Activated T-cell treated with anti-CD3 and anti-CD28 coated beads for 4 hours (primary cell): ENCODE results near the gene PEX26.
"Not testable (repeated sequence)": the region's sequence is repeated elsewhere in the genome, so short reads cannot be mapped to it uniquely, and the experiment has no call there.

Source experiments
- DNase-seq: peaks from one replicate; pipeline ENCODE4 v3.0.0-alpha.2; 2020

Gene PEX26

DNA sequence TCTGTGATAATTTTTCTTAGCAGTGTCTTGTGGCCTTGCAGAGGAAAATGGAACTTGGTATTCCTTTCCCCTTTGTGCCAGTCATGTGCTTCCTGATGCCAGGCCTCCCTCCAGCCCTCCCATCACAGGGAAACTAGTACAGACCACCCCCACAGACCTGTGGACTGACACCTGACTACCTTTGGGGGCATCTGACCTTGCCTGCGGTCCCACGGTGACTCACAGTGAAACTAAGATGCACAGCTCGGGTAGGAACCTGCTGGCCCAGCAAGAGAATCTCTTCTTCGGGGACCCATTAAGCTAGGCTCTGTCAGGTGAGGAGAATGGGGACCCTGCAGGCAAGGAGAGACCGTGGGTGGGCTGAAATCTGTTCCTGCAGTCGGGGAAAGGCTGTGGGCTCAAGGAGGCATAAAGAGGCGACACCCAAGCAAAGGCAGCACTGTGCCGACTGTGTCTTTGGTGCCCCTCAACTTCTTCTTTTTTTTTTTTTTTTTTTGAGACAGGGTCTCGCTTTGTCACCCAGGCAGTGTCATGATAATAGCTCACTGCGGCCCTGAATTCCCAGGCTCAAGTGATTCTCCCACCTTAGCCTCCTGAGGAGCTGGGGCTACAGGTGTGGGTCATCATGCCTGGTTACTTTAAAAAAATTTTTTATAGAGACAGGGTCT is 20.8 kb upstream of the PEX26 start:
- DNase-seq: no peak

DNA sequence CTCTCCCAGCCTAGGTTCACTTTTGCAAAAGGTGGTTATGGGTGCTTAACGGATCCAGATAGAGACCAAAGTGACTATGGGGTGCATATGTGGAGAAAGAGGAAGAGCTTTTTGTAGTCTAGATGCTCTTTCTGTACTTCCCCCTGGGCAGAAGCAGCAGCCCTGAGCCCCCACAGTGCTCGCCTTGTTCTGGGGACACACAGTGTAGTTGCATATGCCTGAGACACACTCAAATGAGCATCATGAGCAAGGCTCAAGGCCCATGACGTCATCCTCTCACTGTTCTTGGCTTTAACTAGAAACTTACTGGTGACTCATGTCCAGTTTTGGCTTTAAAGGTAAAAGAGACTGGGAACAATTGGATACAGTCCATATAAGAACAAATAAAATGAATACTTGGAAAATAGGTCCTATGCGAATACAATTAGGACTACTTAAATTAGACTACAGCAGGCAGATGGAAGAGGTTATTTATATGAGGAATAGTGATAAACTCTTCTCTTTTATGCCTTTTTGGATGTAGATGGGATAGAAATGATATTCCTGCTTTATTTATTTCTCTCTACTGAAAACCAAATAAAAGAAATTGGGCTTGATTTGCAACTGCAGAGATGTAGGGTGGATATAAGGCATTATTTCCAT is 20.1 kb upstream of the PEX26 start:
- no peak for DNase-seq

DNA sequence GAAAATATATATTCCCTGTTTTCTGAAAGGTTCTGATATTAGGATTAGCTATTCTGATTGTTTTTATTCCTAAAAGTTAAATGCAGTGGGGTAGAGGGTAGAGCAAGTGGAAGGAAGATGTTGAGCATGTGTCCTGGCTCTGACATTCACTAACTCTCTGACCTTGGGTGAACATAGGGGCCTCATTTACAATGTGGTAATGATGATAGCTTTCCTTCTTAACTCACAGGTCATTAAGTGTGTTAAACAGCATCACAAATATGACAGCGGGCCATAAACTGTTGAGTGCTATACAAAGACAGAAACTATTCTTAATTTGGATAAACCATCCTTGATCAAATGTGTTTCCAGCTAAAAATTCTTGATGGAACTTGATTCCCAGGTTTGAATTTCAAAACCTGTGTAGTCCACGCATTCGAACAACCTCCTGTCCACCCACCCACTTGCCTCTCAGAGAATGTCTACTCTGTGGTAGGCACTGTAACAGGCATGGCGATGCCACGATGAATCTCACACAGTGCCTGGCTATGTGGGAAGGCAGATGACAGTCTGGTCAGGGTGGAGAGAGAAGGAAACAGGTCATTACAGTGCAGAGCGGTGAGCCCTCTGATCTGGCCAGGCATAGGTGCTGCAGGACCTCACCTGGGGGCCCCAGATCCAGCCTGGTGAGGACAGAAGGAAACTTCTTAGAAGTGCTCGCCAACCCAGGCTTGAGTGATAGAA is 19.3 kb upstream of the PEX26 start:
- no peak for DNase-seq

DNA sequence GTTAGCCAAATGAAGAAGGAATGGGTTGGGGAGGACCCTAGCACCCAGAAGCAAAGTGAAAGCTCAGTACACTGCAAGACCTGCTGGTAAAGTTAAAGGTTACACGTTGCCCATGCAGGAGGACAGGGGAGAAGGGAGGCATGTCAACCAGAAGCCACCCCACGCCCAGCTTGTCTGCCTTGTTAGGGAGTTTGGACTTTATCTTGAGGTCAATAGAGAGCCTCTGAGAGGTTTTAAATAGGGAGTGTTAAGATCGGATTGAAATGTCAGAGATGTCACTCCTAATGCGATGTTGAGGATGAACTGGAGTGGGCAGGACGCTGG is 18.7 kb upstream of the PEX26 start:
- DNase-seq: no peak

DNA sequence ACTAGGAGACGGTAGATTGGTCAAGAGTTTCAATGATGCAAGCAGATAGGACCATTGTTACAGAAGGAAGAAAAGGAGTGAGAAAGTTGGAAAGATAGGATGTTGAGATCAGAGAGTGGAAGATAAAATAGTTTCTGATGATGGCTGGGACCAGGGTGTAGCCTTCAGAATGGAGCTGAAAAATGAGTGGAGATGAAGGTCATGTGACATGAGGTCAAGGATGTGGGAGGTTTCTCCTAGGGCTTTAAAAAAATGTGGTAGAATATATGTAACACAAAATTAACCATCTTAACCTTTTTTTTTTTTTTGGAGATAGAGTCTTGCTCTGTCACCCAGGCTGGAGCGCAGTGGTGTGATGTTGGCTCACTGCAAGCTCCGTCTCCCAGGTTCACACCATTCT is 18.3 kb upstream of the PEX26 start:
- DNase-seq: no peak

DNA sequence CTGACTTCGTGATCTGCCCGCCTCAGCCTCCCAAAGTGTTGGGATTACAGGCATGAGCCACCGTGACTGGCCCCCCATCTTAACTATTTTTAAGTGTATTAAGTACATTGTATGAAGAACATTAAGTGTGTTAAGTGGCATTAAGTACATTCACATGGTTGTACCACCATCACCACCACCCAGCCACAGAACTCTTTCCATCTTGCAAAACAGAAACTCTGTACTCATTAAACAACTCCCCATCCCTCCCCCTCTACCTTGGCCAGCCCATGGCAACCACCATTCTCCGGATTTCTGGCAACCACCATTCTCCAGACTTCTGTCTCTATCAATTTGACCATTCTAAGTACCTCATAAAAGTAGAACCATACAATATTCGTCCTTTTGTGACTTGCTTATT is 17.8 kb upstream of the PEX26 start:
- DNase-seq: no peak

DNA sequence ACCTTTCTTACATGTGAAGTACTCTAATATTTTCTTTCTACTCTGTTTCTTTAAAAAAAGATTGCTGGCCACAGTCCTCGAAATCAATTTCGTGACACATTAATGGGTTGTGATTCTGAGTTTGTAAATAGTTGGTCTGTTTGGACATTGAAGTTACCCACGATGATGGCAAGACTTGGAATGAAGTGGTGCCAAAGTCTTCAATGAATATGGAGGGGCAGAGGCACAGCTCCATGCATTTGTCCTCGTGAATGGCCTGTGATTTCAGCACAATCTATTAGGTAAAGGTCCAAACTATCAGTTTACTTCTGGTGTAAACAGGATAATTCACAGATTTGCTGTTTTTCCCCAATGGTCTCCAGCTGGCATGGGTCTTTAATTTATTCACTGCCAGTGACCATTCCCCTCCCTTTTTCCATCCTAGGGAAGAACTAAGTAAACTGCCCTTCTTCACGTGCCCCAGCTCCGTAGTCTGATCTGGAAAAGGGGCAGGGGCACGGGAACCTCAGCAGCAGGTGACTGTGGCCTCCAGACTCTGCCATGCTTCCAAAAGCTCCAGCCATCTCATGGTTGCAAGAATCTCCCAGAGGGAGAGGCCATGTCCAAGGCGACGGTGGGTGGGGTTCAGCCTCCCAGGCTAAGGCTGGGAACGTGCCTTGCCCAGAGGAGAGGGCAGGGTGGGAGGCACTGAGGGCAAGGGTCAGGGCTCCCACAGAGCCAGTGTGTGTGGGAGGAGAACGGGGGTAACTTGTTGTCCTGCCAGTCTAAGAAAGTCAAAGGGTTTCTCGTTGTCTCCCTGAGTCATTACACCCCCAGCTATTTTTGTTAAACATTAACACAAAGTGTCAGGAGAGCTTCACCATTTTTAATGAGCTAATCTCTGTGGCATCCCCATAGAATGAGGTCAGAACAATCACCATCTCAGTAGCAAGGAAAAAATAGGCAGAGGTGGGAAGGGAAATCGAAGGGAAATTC is 16.9 kb upstream of the PEX26 start:
- DNase-seq: no peak

DNA sequence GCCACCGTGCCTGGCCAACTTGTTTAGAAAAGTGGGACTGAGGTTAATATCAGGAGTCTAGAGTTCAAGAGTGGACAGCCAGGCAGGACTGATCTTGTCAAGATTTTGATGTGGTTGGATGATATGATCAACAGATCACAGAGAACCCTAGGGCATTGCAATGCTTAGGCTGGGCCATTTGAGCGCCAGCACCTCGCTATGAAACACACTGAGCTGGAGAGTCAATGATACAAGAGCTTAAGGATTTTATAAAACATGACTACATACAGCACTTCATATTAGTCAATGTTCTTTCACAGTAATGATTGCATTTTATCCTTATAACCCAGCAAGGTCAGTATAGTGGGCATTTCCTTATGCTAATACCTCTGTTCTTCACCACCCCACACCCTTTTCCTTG is 15.4 kb upstream of the PEX26 start:
- DNase-seq: no peak

DNA sequence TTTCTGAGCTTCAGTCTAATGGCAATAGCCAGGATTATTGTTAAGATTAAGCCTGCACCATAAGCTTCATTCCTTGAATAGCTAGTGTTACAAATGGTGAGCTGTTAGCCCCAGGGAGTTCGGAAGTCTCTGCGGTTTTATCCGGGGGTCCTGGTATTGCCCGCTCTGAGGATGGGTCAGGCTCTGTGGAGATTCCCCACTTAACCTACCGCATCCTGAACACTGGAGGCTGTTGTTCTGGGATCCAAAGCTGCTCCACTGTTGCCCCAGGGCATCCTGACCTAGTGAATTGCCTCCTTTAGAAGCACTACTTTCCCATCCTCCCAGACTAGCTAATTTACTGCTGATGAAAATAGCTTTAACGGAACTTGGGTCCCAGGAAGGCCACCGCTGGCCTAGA is 14.5 kb upstream of the PEX26 start:
- DNase-seq: no peak

DNA sequence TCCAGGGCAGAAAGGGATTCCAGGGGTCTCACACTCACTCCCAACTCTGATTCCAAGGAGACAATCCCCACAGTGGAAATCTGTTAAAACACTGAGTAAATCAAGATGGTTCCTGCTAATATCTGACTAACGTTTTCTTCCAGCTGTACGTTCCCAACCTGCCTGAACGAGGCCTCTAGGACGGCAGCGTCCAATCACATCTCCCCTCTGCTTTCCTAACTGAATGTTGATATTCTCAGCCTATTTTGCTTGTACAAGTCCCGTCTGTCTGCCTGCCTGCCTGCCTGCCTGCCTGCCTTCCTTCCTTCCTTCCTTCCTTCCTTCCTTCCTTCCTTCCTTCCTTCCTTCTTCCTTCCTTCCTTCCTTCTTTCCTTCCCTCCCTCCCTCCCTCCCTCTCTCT is 14.1 kb upstream of the PEX26 start:
- DNase-seq: not testable (repeated sequence)

DNA sequence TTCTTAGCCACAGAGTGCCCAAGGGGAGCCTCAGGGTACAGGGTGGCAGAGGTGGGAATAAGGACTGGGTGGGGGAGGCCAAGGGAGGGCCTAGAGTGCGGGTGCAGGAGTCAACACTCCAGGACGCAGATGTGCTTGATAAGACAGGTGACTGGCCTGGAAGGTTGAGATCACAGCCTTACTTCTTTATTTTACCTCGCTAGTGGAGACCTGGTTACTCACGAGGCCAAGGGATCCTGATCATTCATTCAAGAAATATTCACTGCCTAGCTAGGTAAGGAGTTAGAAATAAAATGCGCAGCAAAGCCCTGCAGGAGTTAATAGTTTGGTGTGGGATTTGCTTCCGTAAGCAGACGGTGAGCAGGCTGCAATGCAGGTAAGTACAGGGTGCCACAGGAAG is 13.2 kb upstream of the PEX26 start:
- no peak for DNase-seq

DNA sequence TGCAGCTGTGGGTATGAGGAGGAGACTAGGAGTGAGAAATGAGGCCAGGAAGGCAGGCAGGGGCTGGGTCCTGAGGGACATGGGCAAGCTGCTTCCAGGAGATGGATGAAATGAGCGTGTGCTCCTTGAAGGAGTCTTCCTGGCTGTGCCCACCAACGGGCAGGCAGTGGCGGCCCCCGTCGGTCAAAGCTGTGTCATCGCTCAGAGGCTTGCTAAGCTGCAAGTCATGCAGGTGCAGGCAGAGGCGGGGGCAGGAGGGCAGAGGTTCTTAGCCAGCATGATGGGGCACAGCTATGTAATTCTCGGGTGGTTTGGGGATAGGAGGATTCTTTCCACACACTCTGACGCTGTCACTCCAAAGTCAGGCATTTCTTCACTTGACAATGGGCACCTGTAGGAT is 12.5 kb upstream of the PEX26 start:
- no peak for DNase-seq

DNA sequence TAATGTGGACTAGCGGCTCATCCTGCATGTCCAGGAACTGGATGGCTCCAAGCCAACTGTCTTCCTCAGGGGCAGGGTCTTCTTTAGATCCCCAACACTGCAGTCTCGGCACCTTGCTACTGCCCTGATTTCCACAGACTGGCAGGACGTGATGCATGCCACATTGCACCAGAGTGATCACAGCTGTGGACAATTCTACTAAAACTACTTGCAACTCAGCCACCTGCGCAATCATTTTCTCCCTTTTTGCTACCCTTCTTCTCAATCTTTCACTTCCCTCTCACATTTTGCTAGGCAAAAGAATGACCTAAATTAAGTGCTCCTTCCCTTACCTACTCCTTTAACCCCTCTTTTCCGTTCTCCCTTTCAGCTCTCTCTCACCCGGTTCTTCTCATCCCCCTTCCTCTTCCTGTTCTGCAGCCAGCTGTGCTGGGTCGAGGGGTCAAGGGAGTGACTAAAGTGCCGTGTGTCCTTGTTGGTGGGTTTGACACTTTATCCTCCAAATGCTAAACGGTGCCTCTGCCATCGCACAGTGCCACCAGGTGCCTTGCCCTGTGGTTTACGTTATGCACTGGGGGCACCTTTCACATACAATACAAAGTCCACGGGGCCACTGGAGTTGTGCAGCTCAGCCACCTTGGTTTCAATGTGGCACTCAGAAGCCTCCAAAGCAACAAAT is 11.5 kb upstream of the PEX26 start:
- no peak for DNase-seq

DNA sequence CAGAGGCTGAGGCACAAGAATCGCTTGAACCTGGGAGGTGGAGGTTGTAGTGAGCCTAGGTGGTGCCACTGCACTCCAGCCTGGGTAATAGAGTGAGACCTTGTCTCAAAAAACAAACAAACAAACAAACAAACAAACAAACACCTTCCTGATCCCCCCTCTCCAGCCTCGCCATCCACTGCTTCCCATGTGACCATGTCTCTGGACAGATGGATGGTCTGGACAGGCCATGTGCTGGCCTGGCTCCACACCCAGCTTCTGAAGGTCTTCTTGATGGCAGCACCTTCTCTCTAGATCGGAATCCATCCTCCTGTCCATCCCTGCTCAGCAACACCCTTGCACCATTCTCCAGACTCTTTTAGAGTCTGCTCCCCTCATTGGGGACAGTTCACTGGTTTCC is 10.7 kb upstream of the PEX26 start:
- no peak for DNase-seq

DNA sequence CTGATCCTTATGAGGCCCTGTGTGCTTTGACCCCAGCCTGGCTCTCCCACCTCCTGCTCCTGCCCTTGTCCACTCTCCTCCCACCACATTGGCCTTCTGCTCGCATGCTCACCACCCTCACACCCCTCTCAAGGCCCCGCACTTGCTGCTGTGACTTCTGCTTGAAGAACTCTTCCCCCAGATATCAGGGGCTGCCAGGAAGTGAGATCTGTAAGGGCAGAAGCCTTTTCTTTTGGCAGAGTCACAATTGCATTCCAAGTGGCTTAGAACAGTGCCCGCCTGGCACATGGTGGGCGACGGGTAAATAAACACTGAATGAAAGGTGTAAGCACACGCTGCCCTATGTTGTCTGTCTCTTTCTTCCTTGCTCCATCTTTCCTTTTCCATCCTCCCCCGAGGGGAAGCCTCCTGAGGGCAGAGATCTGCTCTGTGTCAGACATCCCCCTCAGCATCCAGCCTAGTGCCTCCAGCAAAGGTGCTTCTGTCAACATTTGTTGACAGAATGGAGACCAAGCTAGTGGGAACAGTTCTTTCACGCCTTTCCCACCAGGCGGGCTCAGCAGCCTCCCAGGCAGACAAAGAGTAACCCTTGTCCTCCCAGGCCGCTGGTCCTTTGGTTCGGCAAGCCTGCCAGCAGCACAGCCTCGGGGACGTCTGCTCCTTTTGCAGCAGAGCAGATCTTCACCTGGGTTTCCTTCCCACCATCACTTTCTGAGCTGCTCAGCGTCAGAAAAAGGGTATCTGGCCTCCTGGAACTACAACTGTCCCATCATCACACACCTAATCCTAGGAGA is 10.0 kb upstream of the PEX26 start:
- no peak for DNase-seq

DNA sequence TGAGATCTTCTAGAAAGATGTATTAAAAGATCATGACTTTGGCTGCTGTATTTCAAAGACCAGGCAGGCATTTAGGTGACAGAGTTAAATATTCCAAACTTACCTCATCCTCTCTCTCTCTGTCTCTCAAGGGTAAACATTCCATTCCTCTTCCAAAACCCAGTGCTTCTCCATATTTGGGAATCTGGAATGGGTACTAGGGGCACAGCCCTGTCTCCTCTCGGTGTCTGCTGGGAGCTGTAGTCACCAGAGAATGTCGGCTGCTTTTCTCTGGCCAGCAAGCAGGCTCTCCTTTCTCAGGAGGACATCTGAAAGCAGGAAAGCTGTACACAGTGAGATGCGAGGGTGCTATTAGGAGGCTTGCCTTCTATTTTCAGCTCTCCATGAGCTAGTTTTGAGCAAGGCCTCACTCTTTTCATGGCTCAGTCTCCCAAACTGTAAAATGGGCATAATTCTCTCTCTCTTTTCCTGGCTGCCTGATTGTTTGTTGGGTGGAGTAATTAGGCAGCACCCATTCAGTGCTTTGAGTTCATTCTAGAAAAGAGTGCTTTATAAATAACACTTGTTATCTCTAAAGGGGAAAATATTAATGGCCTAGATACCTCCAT is 9.3 kb upstream of the PEX26 start:
- no peak for DNase-seq

DNA sequence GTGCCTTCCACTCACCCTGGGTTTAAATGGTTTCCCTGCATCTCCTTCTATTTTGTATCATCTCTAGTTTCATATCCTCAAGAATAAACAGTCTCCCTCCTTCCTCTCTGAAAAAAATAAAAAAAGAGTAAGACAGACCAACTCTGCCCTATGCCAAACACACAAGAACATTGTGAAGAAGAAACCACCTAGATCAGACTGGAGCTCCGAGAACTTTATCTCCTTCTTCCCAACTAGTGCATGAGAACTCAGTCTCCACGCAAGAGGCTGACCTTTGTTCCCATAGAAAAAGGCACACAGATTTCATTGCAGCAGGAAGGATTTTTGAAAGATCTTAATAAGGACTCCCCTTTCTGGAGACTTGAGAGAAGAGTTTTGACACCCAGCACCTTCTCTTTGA is 8.7 kb upstream of the PEX26 start:
- no peak for DNase-seq

DNA sequence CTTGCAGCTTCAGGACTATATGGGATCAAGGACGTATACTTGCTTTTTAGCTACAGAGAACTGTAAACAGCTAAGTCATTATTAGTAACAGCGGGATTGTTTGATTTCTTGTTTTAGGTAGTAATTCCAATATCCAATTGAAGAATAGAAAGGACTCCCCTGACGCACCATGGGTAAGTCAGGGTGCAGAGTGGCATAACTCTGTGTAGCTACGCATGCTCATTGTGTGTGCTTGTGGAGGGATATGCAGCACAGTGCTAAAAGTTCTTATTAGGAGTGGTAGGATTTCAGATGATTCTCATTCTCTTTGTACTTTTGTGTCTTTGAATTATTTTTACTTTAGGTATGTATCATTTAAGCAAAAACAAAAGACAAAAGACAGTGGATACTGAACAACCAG is 7.7 kb upstream of the PEX26 start:
- DNase-seq: no peak

DNA sequence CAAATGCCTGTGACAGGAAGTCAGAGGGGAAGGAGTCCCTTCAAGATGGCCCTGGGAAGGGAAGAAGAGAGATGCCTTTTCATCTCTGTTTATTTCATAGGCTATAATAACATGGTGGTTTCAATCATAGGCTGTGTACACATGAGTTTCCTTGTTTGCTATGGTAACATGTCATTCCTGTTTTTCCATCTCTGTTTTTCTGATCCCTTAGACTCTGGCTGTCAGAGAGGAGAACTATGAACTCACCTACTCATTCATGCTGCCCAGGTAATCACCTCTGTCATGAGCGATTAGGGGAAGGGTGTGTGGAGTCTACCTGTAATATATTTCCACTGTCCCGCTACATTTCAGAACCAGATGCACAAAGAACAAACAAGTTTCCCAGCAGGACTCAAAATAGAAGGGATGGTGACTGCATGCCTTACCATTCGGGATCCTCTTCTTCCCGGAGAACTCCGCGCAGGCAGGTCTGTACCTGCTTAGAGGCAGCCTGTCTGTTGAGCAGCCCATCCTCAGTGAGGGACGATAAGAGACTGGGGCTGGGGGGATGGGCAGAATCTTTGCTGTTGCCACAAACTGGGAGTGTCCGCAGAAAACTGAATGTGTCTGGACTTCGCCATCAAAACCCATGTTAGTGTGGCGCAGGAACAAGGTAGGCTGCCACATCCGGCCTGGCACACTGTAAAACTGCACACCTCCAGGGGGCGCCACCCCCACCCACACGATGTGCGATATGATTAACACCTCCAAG is 7.1 kb upstream of the PEX26 start:
- no peak for DNase-seq

DNA sequence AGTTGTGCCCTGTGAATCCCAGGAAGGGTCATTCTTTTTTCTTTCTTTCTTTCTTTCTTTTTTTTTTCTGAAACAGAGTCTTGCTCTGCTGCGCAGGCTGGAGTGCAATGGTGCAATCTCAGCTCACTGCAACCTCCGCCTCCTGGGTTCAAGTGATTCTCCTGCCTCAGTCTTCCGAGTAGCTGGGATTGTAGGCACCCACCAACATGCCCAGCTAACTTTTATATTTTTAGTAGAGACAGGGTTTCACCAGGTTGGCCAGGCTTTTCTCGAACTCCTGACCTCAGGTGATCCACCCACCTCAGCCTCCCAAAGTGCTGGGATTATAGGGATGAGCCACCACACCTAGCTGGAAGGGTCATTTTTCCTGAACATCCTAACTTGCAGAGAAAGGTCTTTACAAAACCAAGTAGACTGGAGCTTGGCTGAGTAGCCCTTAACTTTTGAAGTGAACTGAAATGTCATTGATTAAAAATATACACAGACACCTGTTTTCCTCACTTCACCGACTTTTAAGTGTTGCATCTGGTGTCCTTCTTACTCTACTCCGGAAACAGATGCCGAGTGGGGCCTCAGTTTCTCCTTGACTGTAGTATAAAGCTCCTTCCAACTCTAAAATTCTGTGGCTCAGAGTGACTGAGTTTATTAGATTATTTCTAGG is 6.4 kb upstream of the PEX26 start:
- not testable (repeated sequence) for DNase-seq
